SJCRH30 (cell line): ENCODE results near the gene DUOXA1. TPM values are rescaled to one million over a fixed set of nuclear protein-coding genes. Genes with fewer than 3 reads are reported as not detected.
"Not testable (repeated sequence)": the region's sequence is repeated elsewhere in the genome, so short reads cannot be mapped to it uniquely, and the experiment has no call there.

ENCODE experiments used
- DNase-seq, 2 experiments: peaks; one replicate each; pipeline ENCODE4 v3.0.0-alpha.2; 2015 to 2020
- H3K27ac ChIP-seq: fragments of 250-450 bp; sonication (Bioruptor Pico); 2 replicates; pipeline ENCODE4 v1.5.1; 2020; ENCODE audit warnings: mild to moderate bottlenecking, moderate library complexity
- H3K27me3 ChIP-seq: fragments of 250-450 bp; sonication (Bioruptor Pico); 2 replicates; pipeline ENCODE4 v1.5.1; 2020; ENCODE audit warnings: mild to moderate bottlenecking, moderate library complexity
- H3K36me3 ChIP-seq: fragments of 250-450 bp; sonication (Bioruptor Pico); 2 replicates; pipeline ENCODE4 v1.5.1; 2020; ENCODE audit warnings: mild to moderate bottlenecking, moderate library complexity
- H3K4me1 ChIP-seq: fragments of 250-450 bp; sonication (Bioruptor Pico); 2 replicates; pipeline ENCODE4 v1.5.1; 2020; ENCODE audit warnings: mild to moderate bottlenecking, moderate library complexity
- H3K4me3 ChIP-seq: fragments of 250-450 bp; sonication (Bioruptor Pico); 2 replicates; pipeline ENCODE4 v1.5.1; 2020; ENCODE audit warnings: mild to moderate bottlenecking, moderate library complexity
- H3K9me3 ChIP-seq: fragments of 250-450 bp; sonication (Bioruptor Pico); replicated peaks from 2 replicates; pipeline ENCODE4 v1.5.1; 2020; ENCODE audit warnings: mild to moderate bottlenecking, moderate library complexity
- total RNA-seq: library from RNA; depleted of rRNA; stranded (reverse); fragments of >200 nt; shearing (Covaris generic); gene quantifications from 2 replicates; pipeline ENCODE4 v1.2.3, GENCODE V29; 2014

Gene DUOXA1
- total RNA-seq, 1 experiment from 2014 or later = 0.04 TPM

GRCh38 chr15:45116006-45116481 lies 13.6 kb downstream of the DUOXA1 start:
- Histone ChIP-seq H3K4me1 (no peaks in the 10 kb centered on the region), H3K9me3 (no peaks in the 10 kb centered on the region), H3K27me3 (no peaks in the 10 kb centered on the region; the same call in 1 of the 2 replicates), H3K36me3 (no peaks in the 10 kb centered on the region), H3K4me3 (no peak overlapping the region), H3K27ac (no peak overlapping the region)
- no peak for DNase-seq

- Histone ChIP-seq H3K27me3 (no peaks in the 10 kb centered on the region; the same call in 1 of the 2 replicates), H3K27ac (no peak overlapping the region), H3K9me3 (no peaks in the 10 kb centered on the region), H3K36me3 (no peaks in the 10 kb centered on the region), H3K4me3 (no peak overlapping the region), H3K4me1 (no peaks in the 10 kb centered on the region)
- no peak for DNase-seq
These were observed 14.3 kb downstream of the DUOXA1 start for GRCh38 chr15:45115312-45115820.

GRCh38 chr15:45114751-45115085 lies 15.0 kb downstream of the DUOXA1 start:
- DNase-seq = no peak
- no peaks in the 10 kb centered on the region; the same call in 1 of the 2 replicates for H3K27me3 ChIP-seq

GRCh38 chr15:45114076-45114750 lies 15.5 kb downstream of the DUOXA1 start, which contains the start of the genes DUOX2 and DUOXA2:
Gene DUOX2, minus strand, starts transcription at chr15:45114172. Its CDS starts 761 bp downstream, at chr15:45113411.
Gene DUOXA2, plus strand, starts transcription at chr15:45114326. Its CDS starts 280 bp downstream, at chr15:45114606.
- H3K27ac ChIP-seq = no peak within 1 kb of the TSS
- DNase-seq = no peak
- H3K4me3 ChIP-seq = no peak within 1 kb of the TSS
- H3K4me1 ChIP-seq = no peaks in the 10 kb centered on the region
- H3K36me3 ChIP-seq = no peaks in the 10 kb centered on the region
- no peaks in the 10 kb centered on the region for H3K9me3 ChIP-seq
- no peaks in the 10 kb centered on the region; the same call in 1 of the 2 replicates for H3K27me3 ChIP-seq

More at GRCh38 chr15:45114751-45115085, 15.0 kb downstream of the DUOXA1 start:
- Histone ChIP-seq H3K4me3 (no peak overlapping the region), H3K36me3 (no peaks in the 10 kb centered on the region), H3K4me1 (no peaks in the 10 kb centered on the region), H3K9me3 (no peaks in the 10 kb centered on the region), H3K27ac (no peak overlapping the region)

- no peak for DNase-seq
- H3K36me3 ChIP-seq = no peaks in the 10 kb centered on the region
- no peaks in the 10 kb centered on the region for H3K27me3 ChIP-seq
- H3K4me1 ChIP-seq = no peaks in the 10 kb centered on the region
- no peak overlapping the region for H3K27ac ChIP-seq
- H3K9me3 ChIP-seq = no peaks in the 10 kb centered on the region
- no peak overlapping the region for H3K4me3 ChIP-seq
These were observed 16.2 kb downstream of the DUOXA1 start for GRCh38 chr15:45113380-45113990.

GRCh38 chr15:45112591-45113379 lies 16.9 kb downstream of the DUOXA1 start:
- Histone ChIP-seq H3K9me3 (no peaks in the 10 kb centered on the region), H3K27me3 (no peaks in the 10 kb centered on the region), H3K27ac (no peak overlapping the region), H3K4me3 (no peak overlapping the region), H3K4me1 (no peaks in the 10 kb centered on the region), H3K36me3 (no peaks in the 10 kb centered on the region)
- no peak for DNase-seq

- Histone ChIP-seq H3K36me3 (no peaks in the 10 kb centered on the region), H3K4me1 (no peaks in the 10 kb centered on the region), H3K9me3 (no peaks in the 10 kb centered on the region), H3K27ac (no peak overlapping the region), H3K4me3 (no peak overlapping the region), H3K27me3 (no peaks in the 10 kb centered on the region)
- no peak for DNase-seq
These were observed 17.5 kb downstream of the DUOXA1 start for GRCh38 chr15:45112143-45112590.

- no peak overlapping the region for H3K4me3 ChIP-seq
- no peaks in the 10 kb centered on the region for H3K36me3 ChIP-seq
- DNase-seq = no peak
- H3K4me1 ChIP-seq = no peaks in the 10 kb centered on the region
- no peaks in the 10 kb centered on the region for H3K9me3 ChIP-seq
- no peak overlapping the region for H3K27ac ChIP-seq
- H3K27me3 ChIP-seq = no peaks in the 10 kb centered on the region
These were observed 18.1 kb downstream of the DUOXA1 start for GRCh38 chr15:45111390-45112142.

- H3K27me3 ChIP-seq = no peaks in the 10 kb centered on the region
- H3K4me3 ChIP-seq = no peak overlapping the region
- no peak for DNase-seq
- H3K4me1 ChIP-seq = no peaks in the 10 kb centered on the region
- no peaks in the 10 kb centered on the region for H3K36me3 ChIP-seq
- H3K9me3 ChIP-seq = no peaks in the 10 kb centered on the region
- H3K27ac ChIP-seq = no peak overlapping the region
These were observed 19.3 kb downstream of the DUOXA1 start for GRCh38 chr15:45110256-45110820.

GRCh38 chr15:45107941-45108630 lies 21.6 kb downstream of the DUOXA1 start:
- H3K4me1 ChIP-seq = no peaks in the 10 kb centered on the region
- H3K9me3 ChIP-seq = no peaks in the 10 kb centered on the region
- no peak overlapping the region for H3K4me3 ChIP-seq
- DNase-seq = no peak
- peaks cover 15% of the 10 kb centered on the region for H3K27me3 ChIP-seq
- H3K36me3 ChIP-seq = no peaks in the 10 kb centered on the region
- no peak overlapping the region for H3K27ac ChIP-seq

- no peak for DNase-seq
- Histone ChIP-seq H3K9me3 (no peaks in the 10 kb centered on the region), H3K4me1 (no peaks in the 10 kb centered on the region), H3K27ac (no peak overlapping the region), H3K4me3 (no peak overlapping the region), H3K27me3 (peaks cover 15% of the 10 kb centered on the region), H3K36me3 (no peaks in the 10 kb centered on the region)
These were observed 23.5 kb downstream of the DUOXA1 start for GRCh38 chr15:45106002-45106790.

- H3K4me3 ChIP-seq = no peak overlapping the region
- H3K36me3 ChIP-seq = no peaks in the 10 kb centered on the region
- no peak for DNase-seq
- H3K27ac ChIP-seq = no peak overlapping the region
- no peaks in the 10 kb centered on the region for H3K9me3 ChIP-seq
- no peaks in the 10 kb centered on the region for H3K4me1 ChIP-seq
- H3K27me3 ChIP-seq = peaks cover 15% of the 10 kb centered on the region
These were observed 24.1 kb downstream of the DUOXA1 start for GRCh38 chr15:45105586-45105985.

- H3K4me3 ChIP-seq, DNase-seq, H3K27ac ChIP-seq, H3K36me3 ChIP-seq, H3K4me1 ChIP-seq, H3K9me3 ChIP-seq: not testable (repeated sequence)
- H3K27me3 ChIP-seq = peaks cover 15% of the 10 kb centered on the region
These were observed 25.5 kb downstream of the DUOXA1 start for GRCh38 chr15:45104170-45104569.
